CD4-positive, alpha-beta T cell treated with Interleukin-6 for 4 hours (primary cell): ENCODE results near the gene MALT1.

Experiments used
- DNase-seq: peaks from one replicate; pipeline ENCODE4 v3.0.0-alpha.2; 2020; ENCODE audit warnings: mixed read lengths

MALT1 gene

DNA sequence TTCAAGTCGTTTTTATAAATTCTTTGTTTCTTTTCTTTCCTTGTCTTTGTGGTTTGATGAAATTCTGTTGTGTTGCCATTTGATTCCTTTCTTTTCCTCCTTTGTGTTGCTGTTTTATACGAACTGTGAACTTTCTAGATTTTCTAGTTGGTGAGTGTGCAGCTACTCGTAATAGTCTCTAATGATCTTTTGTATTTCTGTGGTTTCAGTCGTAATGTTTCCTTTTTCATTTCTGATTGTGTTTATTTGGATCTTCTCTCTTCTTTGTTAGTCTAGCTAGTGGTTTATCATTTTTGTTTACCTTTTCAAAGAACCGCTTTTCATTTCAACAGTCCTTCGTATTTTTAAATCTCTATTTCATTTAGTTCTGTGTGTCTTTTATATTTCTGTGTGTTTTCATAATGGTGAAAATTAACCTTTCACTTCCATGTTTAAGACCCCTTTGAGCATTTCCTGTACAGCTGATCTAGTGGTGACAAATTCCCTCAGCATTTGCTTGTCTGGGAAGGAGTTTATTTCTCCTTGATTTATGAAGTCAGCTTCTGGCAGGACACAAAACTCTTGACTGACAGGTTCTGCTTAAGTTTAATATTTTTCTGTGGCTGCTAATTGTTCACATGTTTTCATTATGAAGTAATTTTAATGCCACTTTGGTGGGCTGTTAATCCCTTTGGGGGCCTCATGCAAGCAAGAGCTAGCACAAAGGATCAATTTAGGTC, 16.2 kb upstream of the MALT1 start:
- no peak for DNase-seq

DNA sequence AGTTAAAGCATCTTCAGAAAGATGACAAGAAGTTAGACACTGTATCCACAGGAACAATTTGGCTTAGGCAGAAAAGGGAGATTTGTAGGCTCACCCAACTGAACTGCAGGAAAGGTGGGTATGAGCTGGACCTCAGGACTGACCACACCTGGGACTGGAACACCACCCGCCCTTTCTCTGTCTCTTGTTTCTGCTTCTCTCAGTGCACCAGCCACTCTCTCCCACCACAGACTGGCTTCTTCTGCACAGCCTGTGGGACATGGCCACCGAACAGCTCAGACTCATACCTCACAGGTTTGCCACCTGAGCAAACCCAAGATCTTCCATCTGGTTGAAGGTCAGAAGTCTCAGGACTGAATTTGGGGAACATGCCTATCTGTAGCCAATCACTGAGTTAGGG, 14.2 kb upstream of the MALT1 start:
- peak; percentile 8 for DNase-seq

DNA sequence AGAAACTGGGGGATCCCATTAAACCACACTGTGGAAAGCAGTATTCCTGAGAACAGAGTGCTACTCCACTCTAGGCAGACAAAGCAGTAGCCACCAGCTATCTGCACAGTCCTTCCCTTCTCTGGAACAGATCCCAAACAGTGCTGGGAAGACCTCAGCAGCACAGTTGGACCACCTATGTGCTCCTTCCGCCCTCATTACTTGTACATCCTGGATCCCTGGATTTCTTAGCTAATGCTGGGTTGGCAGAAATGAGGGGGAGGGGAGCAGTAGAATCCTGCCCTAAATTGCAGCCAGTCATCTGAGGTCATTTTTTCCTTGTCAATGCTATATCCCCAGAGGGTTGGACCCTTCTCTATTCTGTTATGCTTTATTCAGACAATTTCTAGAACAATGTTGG, 13.8 kb upstream of the MALT1 start:
- no peak for DNase-seq

DNA sequence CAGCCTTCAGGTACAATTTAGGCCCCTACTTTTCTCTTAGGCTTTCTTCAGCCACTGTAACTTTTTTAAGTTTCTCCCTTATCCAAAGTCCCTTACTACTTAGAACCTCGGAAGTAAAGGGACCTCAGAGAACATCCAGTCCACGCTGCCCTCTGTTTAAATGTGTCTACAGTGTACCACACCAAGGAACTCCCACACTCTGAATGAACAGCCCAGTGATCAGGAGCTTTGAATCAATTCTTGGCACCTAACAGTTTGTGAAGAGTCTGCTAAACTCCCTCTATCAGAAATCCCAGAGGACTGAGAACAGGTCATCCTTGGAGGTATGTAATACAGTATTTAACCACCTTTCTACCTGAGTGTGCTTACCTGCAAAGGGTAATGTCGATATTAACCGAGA, 11.6 kb upstream of the MALT1 start:
- DNase-seq, result no peak

DNA sequence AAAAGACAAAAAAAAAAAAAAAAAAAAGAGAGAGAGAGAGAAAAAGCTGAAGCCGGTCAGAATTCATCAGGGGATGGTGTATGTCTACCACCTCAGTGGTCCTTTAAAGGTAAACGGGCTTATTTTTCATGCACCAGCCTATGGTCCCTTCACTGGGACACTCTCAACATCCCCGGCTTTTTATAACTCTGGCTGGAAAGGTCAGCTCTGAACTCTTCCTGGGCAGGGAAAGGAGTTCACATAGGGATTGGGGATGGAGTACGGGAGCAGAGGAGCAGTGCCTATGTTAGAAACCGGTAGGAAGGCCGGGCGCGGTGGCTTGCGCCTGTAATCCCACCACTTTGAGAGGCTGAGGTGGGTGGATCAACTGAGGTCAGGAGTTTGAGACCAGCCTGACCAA, 10.3 kb upstream of the MALT1 start:
- no peak for DNase-seq

DNA sequence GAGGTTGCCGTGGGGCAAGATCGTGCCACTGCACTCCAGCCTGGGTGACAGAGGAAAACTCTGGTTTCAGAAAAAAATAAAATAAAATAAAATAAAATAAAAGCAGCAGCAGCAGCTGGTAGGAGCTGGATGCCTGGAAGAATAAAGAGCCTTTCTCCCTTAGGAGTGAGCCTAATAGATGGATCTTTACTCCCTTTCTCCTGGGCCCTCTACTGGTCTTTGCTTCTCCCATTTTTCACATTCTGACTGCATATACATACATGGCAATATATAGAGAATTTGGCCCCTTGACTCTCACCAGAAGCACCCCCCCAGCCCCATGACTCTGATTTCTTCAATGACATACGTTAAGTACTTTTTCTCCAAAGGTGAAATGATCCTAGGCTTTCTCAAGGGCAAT, 9.8 kb upstream of the MALT1 start:
- no peak for DNase-seq

DNA sequence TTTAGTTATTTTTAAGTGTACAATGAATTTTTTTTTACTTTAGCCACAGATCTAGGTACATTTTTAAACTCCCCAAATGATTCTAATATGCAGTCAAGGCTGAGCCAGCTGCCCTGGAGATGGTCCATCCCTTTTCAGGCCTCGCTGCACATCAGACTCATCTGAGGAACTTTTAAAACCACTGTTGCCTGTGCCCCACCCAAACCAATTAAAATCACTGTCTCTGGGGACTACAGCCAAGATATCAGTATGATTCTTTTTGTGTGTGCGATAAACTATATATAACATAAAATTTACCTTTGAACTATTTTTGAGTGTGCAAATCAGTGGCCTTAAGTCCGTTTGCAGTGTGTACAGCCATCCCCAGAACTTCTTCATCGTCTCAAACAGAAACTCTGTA, 9.1 kb upstream of the MALT1 start:
- no peak for DNase-seq

DNA sequence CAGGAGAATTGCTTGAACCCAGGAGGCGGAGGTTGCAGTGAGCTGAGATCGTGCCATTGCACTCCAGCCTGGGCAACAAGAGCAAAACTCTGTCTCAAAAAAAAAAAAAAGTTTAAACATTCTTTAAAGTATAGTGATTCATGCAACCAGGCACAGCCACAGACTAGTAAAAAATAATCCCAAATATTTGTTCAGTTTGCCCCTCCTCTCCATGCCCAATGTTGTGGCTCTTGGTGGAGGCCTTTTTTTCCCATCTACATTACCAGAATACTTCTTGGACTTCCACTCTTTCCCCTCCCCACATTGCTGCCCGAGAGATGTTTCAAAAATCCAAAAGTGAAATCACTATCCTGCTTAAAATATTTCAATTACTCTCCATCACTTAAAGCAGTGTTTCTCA, 5.1 kb upstream of the MALT1 start:
- DNase-seq, result no peak

DNA sequence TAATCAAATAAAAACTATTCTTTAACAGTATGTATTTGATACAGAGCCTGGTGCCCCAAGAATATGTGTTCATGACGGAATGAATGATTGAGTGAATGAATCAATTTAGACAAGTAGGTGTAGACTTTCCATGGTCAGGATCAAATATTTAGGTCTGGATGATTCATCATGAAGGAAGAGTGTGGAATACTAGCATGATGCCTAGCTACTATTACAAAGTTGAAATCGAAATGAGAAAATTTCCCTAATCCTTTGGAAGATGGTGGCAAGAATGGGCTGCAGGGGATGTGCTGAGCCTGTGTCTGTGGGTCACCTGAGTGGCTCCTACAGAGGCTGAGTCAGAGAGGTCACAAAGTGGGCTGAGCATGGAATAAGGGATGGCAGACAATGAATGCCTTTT, 3.1 kb upstream of the MALT1 start:
- no peak for DNase-seq

DNA sequence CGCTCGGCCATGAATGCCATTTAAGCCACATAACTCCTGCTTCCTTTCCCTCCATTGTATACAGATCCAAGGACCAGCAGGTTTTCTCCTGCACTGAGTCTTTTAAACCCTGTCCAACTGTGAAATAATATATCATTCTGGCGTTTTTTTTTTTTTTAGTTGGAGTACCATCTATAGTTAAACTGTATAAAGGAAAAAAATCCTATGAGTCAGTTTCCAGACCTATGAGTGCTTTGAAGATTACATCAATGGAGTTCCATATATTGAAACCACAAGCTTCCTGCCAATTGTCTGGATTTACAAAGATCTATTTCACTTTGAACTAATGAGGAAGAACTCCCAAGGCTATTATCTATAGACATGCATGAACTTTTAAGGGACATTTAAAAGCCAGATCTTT, 2.4 kb upstream of the MALT1 start:
- DNase-seq, result no peak

DNA sequence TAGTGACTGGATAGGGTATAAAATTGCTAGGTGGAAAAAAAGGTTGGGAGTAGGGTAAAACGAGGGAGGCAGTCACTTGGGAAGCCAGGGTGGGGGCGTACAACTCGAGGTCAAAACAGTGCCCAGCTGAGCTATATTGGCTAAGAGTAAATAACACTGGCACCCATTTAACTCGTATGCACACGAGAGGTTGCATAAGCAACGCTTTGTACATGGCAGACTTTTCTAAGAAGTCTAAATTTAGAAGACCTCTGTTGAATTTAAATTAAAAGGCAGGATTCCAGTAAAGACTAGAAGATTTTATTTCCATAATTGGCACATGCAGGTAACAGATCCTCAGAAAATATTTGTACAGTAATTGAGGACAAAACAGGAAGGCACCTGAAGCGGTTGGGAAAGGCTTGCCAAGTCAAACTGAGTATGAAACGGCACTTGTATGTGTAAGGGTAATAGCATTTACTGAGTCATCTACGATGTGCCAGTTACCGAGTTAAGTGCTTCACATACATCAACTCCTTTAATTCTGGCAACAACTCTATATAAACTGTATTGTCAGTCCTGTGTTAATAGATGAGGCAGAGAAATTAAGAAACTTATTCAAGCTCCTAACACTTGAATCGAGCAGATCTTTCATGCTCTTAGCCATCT, 1.4 kb upstream of the MALT1 start:
- no peak for DNase-seq

DNA sequence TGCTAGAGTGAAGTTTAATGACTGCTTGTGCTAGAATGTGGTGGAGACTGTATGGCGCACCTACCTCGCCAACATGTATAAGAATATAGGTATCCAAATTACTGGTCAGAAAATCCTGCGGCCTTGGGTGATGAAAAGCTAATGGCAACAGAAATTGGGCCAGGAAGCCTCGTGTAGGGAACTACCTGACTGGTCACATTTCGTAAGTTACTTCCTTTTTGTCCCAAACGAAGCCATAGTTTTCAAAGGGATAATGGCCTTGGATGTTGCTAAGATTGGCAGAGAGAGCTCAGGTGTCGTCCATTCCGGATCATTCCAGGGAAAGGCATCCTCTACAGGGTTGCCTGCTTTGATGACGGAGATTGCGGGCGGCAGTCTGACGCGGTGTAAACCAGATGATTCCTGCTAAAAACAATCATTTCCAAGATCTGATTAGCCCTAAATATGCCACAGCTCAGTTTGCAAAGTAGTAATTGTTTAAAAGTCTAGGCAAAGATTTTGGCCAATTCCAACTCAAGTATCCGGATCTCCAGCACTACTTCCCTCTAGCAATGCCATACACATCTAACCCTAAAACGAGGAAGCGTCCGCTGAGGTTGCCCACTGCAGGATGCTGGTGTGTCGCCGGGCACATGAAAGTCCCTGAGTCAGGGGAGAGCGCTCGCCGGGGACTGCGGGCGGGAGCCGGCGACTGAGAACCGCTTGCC, 708 bp upstream of the MALT1 start:
- no peak for DNase-seq

DNA sequence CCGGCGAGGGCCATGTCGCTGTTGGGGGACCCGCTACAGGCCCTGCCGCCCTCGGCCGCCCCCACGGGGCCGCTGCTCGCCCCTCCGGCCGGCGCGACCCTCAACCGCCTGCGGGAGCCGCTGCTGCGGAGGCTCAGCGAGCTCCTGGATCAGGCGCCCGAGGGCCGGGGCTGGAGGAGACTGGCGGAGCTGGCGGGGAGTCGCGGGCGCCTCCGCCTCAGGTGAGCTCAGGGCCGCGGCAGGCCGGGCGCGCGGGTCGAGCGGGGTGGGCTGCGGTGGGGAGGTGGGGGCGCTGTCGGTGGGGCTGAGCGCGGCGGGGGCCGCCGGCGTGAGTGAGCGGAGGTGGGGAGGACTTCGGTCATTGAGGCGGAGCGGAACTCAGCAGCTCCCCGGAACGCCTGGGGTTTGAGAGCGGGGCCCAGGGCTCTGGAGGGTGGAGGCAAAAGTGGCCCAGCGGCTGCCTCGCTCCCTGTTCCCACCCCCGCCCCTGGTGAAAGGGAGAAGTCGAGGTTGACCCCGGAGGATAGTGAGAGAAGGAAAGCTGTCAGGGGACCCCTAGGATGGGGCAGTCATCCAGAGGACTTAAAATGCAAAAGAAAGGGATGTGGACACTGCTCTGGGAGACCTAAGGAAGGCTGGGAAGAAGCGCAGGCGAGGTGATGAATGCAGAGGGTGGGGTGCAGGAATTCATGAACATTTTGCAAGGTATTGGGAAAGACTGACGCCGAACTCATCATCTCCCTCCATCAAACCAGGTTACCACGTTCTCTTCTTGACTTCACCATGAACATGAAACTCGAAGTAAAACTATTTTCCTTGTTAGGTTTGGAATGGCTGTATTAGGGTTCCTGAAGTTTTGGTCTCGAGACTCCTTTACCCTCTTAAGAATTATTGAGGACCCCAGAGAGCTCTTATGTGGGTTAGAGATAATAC, 633 bp downstream of the MALT1 start:
- DNase-seq, result peak; percentile 63

DNA sequence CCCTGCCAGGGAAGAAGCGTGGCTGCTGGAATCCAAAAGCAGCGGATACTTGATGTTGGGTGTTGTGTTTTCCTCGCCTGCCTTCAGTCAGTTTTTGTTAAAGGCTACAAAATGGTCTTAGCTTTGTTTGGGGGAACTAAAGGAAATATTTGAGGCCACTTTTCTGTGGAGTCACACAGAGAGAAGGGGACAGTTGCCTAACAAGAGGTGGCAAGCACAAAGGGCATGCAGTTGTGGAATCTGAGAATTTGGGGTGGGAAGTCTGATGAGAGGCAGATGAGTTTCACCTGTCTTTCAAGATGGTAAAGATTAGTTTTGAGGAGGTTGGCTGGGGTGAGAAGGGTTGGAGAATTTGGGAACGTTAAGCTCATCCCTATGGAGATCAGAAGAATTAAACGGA, 2.9 kb downstream of the MALT1 start:
- DNase-seq, result no peak

DNA sequence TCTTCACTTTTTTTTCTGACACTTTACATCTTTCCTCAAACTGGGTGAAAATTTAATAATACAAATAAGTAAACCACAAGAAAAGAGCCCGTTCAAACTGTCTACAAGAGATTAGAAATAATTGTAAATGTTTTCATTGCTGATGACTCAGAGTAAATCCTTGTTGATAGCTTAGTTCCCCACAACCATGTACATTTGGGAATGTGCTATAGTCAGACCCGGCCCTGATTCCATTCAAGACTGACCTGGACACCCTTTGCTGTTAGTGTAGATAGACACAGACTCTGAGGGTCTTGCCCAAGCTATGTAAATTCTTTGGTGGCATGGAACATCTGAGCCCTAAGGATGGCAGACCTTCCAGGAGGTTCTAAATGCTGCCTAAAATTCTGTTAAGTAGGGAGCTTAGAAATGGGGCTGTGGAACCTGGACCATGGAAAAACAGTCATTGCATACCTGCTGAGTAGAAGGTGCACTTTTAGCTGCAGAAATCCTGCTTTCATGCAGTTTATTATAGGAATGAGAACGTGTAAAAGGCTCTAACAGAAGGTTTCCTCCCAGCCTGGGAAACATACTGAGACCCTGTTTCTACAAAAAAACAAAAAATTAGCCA, 3.7 kb downstream of the MALT1 start:
- DNase-seq, result no peak

DNA sequence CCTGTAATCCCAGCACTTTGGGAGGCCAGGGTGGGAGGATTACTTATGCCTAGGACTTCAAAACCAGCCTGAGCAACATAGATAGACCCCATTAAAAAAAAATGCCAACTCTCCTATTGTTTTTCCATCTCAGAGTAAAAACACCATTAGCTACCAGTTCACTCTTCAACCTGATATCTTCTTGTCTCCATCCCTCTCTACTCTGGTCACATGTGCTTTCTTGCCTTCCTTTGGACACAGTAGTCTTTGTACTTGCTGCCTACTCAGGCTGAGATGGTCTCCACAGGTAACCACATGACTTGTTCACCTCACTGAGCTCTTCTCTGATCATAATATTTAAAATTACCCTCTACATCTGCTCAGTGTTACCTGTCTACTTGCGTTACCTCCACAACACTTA, 5.0 kb downstream of the MALT1 start:
- DNase-seq, result no peak

DNA sequence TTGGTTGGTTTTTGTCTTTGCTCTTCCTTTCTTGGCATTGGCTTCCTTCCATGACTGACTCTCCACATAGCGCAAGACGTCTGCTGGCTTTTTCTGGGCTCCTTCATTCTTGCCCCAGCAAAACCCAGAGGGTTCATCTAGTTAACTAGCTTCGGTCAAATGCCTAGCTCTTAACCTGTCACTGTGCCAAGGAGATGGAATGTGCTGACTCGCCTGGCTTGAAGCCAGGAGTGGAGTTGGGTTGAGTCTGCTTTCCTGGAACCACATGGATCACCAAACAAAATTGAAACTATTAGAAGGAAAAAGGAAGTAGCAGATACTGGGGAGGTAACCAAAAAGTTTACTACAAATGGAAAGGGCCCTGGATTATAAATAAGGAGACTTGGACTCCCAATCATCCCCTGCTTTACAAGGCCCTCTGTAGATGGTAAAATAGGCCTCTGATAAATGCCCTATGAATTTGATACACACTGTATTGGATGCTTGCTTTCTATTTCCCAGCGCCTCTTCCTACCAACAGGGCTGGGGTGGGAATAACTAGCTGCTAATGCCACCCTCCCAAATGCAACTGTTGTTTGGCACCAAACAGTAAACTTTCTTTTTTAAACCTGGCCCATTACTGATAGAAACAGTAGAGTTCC, 11.3 kb downstream of the MALT1 start:
- DNase-seq, result no peak

DNA sequence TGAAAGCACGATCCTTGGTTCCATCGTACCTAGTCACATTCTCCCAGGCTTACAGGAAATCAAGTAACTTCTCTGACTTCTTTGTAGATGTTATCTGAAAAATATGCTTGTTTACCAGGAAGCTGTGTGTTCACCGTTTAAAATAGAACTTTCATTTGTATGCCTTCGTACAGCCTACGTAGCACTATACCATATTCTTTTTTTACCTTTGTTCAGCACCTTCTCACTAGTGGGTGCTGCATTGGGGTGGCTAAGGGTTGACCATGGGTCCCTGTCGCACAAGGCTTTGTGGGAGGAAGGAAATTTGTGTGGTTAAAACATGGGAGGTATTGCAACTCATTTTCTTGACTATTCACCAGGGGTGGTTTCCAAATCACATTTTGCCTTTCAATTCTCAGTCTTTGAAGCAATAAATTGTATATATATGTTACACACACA, 16.6 kb downstream of the MALT1 start:
- peak; percentile 63 for DNase-seq

DNA sequence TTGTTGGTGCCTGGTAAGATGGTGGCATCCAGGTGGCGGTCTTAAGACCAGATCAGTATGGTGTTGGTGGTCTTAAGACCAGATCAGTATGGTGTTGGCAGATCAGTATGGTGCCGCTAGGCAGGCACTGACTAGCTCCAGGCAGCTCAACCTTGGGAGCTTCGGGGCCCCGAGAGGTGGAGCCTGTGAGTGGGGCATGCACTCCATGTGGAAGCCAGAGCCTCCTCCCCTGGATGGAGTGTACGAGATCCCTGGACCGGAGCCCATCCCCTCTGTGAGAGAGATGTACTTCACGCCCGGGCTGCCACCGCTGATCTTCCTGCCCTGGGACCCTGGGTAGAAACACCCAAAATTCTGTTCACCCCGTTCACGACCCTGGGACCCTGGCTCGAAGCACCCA, 19.0 kb downstream of the MALT1 start:
- no peak for DNase-seq

DNA sequence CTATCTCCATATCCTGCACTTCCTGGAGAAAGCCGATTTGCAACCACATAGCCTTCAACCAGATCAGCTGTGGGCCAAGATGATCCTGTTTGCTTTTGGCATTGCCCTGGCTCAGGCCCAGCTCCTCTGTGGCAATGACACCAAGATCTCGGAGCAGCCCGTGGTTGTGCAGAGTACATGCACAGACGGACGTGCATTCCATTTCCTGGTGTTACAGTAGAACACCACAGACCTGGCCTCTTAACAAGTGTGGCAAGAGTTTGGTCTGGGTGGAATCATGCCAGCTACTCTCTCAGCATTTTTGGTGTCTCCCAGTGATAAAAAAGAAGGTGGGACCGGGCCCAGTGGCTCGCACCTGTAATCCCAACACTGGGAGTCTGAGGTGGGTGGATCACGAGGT, 20.0 kb downstream of the MALT1 start:
- peak; percentile 22 for DNase-seq

DNA sequence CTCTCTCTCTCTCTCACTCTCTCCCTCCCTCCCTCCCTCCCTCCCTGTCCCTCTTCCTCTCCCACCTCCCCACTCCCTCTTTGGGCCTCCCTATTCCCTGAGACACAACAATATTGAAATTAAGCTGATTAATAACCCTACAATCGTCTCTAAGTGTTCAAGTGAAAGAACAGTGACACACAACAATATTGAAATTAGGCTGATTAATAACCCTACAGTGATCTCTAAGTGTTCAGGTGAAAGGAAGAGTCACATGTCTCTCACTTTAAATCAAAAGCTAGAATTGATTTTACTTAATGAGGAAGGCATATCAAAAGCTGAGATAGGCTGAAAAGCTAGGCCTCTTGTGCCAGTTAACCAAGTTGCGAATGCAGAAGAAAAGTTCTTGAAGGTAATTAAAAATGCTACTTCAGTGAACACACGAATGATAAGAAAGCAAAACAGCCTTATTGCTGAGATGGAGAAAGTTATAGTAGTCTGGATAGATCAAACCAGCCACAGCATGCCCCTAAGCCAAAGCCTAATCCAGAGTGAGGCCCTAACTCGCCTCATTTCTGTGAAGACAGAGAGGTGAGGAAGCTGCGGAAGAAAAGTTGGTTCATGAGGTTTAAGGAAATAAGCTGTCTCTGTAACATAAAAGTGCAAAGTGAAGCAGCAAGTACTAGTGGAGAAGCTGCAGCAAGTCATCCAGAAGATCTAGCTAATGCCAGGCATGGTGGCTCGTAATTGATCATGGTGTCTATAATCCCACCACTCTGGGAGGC, 21.3 kb downstream of the MALT1 start:
- peak; percentile 45 for DNase-seq
